GM10847 (cell line): ENCODE data around the gene SLC25A3.

Experiments used
- POLR2A ChIP-seq: IDR thresholded peaks from 2 replicates; pipeline ENCODE4 v1.6.1; 2011; ENCODE audit not compliant: insufficient read length; ENCODE audit errors: extremely low read depth

The SLC25A3 gene

GRCh38 chr12:98587084-98587483 lies 6.4 kb upstream of the SLC25A3 start:
- TF ChIP-seq POLR2A = no peak

- TF ChIP-seq POLR2A = no peak
These were observed 2.3 kb upstream of the SLC25A3 start for GRCh38 chr12:98591209-98591608.

GRCh38 chr12:98592825-98593322 lies 612 bp upstream of the SLC25A3 start:
- TF ChIP-seq POLR2A = no peak

- TF ChIP-seq POLR2A = no peak
These were observed 757 bp downstream of the SLC25A3 start for GRCh38 chr12:98594050-98594835.

GRCh38 chr12:98595243-98595988 lies 1.9 kb downstream of the SLC25A3 start:
- no peak for TF ChIP-seq POLR2A

- no peak for TF ChIP-seq POLR2A
These were observed 8.4 kb downstream of the SLC25A3 start for GRCh38 chr12:98601924-98602323.

GRCh38 chr12:98606359-98606988 lies 13.0 kb downstream of the SLC25A3 start:
- TF ChIP-seq POLR2A = no peak

- no peak for TF ChIP-seq POLR2A
These were observed 17.1 kb downstream of the SLC25A3 start for GRCh38 chr12:98610596-98610995.

- TF ChIP-seq POLR2A = no peak
These were observed 19.3 kb downstream of the SLC25A3 start for GRCh38 chr12:98612696-98613334.

GRCh38 chr12:98618952-98619351 lies 25.5 kb downstream of the SLC25A3 start:
- no peak for TF ChIP-seq POLR2A

- no peak for TF ChIP-seq POLR2A
These were observed 42.3 kb downstream of the SLC25A3 start for GRCh38 chr12:98635657-98636323.

GRCh38 chr12:98637068-98637467 lies 43.6 kb downstream of the SLC25A3 start:
- TF ChIP-seq POLR2A = no peak

- no peak for TF ChIP-seq POLR2A
These were observed 44.5 kb downstream of the SLC25A3 start for GRCh38 chr12:98638009-98638408.

- TF ChIP-seq POLR2A = no peak
These were observed 46.0 kb downstream of the SLC25A3 start for GRCh38 chr12:98639491-98639890.

- TF ChIP-seq POLR2A = no peak
These were observed 50.9 kb downstream of the SLC25A3 start for GRCh38 chr12:98644433-98644711.
